22Rv1 (cell line): ENCODE measurements around the gene RAB3A.

Experiments
- CTCF ChIP-seq: fragments of 450-650 bp; IDR thresholded peaks from 2 replicates; pipeline ENCODE4 v1.5.1; 2017; ENCODE audit warnings: mild to moderate bottlenecking
- ZFX ChIP-seq: fragments of 450-650 bp; IDR thresholded peaks from 2 replicates; pipeline ENCODE4 v1.6.1; 2017; ENCODE audit warnings: antibody characterized with exemption, borderline replicate concordance

GRCh38 chr19:18194554-18195238, 9.1 kb downstream of the RAB3A start:
- no peak for TF ChIP-seq ZFX
- no peak for TF ChIP-seq CTCF
